K562 (cell line): ENCODE results near the gene RCOR1. TPM values are rescaled to one million over a fixed set of nuclear protein-coding genes. Genes with fewer than 3 reads are reported as not detected.

Source experiments
- CBX3 ChIP-seq, 2 experiments: IDR thresholded peaks; 1 replicate in 1 of 2; 2 replicates in 1 of 2; pipeline ENCODE4 v1.6.1; 2012; ENCODE audit warnings: inconsistent platforms in 2 of 2, low read length in 2 of 2, borderline replicate concordance in 1 of 2, control low read depth in 1 of 2
- CHD4 ChIP-seq: fragments of 200-600 bp; sonication (generic); IDR thresholded peaks from 3 replicates; pipeline ENCODE4 v1.6.1; 2012; ENCODE audit warnings: low read depth, mild to moderate bottlenecking, mixed read lengths, low read length, inconsistent platforms; ENCODE audit not compliant: insufficient read depth, insufficient replicate concordance, poor library complexity, severe bottlenecking
- ELF1 ChIP-seq: fragments of 200-800 bp; sonication (Bioruptor generic); IDR thresholded peaks from 2 replicates; pipeline ENCODE4 v1.6.1; 2016; ENCODE audit warnings: missing genetic modification characterization, missing compliant biosample characterization
- HMGN3 ChIP-seq: IDR thresholded peaks from 2 replicates; pipeline ENCODE4 v1.6.1; 2011; ENCODE audit warnings: borderline replicate concordance, low read depth, mild to moderate bottlenecking, mixed read lengths, low read length; ENCODE audit not compliant: insufficient read length; ENCODE audit errors: extremely low read depth
- MTA2 ChIP-seq: fragments of 450-650 bp; IDR thresholded peaks from 2 replicates; pipeline ENCODE4 v1.6.1; 2016; ENCODE audit warnings: low read depth
- NR3C1 ChIP-seq: sonication (generic); formaldehyde crosslinking; IDR thresholded peaks from 2 replicates; pipeline ENCODE4 v1.8.1; 2022; ENCODE audit warnings: missing genetic modification reagents
- POLR3A ChIP-seq: IDR thresholded peaks from 2 replicates; pipeline ENCODE4 v1.6.1; 2011; ENCODE audit warnings: borderline replicate concordance, mild to moderate bottlenecking, moderate library complexity; ENCODE audit not compliant: insufficient read length, insufficient read depth; ENCODE audit errors: extremely low read depth
- SMAD2 ChIP-seq: fragments of 150-350 bp; IDR thresholded peaks from 2 replicates; pipeline ENCODE4 v1.6.1; 2014; ENCODE audit warnings: low read depth, mild to moderate bottlenecking, low read length
- SMARCA4 ChIP-seq: fragments of 450-650 bp; IDR thresholded peaks from 2 replicates; pipeline ENCODE4 v1.6.1; 2016
- SP1 ChIP-seq: sonication (generic); formaldehyde crosslinking; IDR thresholded peaks from 2 replicates; pipeline ENCODE4 v1.8.1; 2022; ENCODE audit warnings: mild to moderate bottlenecking, missing genetic modification reagents
- SPI1 ChIP-seq: IDR thresholded peaks from 2 replicates; pipeline ENCODE4 v1.6.1; 2011; ENCODE audit warnings: low read depth, low read length, control low read depth, borderline replicate concordance
- SRF ChIP-seq, 2 experiments: fragments of 250-450, 450-650 bp in 1 of 2; sonication (Bioruptor Pico) in 1 of 2; sonication (generic) in 1 of 2; formaldehyde crosslinking; IDR thresholded peaks; 2 replicates each; pipeline versions ENCODE4 v1.5.0 to v1.5.1; 2020 to 2022; ENCODE audit warnings: mild to moderate bottlenecking in 1 of 2, missing genetic modification reagents in 1 of 2
- TARDBP ChIP-seq: fragments of 450-650 bp; IDR thresholded peaks from 2 replicates; pipeline ENCODE4 v1.6.1; 2016
- ZBTB40 ChIP-seq, 2 experiments: fragments of 450-650 bp in 1 of 2; sonication (generic) in 1 of 2; formaldehyde crosslinking in 1 of 2; IDR thresholded peaks; 2 replicates each; pipeline versions ENCODE4 v1.7.1 to v1.9.0; 2016 to 2022; ENCODE audit warnings: inconsistent platforms in 1 of 2, mild to moderate bottlenecking in 1 of 2, missing genetic modification reagents in 1 of 2
- ZBTB7A ChIP-seq: IDR thresholded peaks from 2 replicates; pipeline ENCODE4 v1.6.1; 2011; ENCODE audit warnings: low read depth, mild to moderate bottlenecking, low read length, moderate library complexity, borderline replicate concordance; ENCODE audit not compliant: control insufficient read depth
- ZFP30 ChIP-seq: fragments of 250-450 bp; sonication (Bioruptor Pico); IDR thresholded peaks from 2 replicates; pipeline ENCODE4 v1.8.0; 2022; ENCODE audit warnings: moderate library complexity, mild to moderate bottlenecking, inconsistent platforms, borderline replicate concordance
- ZNF174 ChIP-seq: fragments of 250-450 bp; sonication (Bioruptor Pico); IDR thresholded peaks from 2 replicates; pipeline ENCODE4 v1.4.0; 2020; ENCODE audit warnings: mild to moderate bottlenecking
- polyA plus RNA-seq, 8 experiments: library from polyadenylated mRNA; depleted of rRNA in 4 of 8; stranded (reverse) in 5 of 8; unstranded in 3 of 8; fragments of >200 nt; fragmentation: Nextera tagmentation in 2 of 8; fragmentation: Illumina TruSeq in 1 of 8; extraction: Ambion mirVana in 2 of 8; extraction: Trizol in 1 of 8; gene quantifications; 2 replicates each; pipeline versions ENCODE4 v1.2.1 to v1.2.3, GENCODE V29; 2011 to 2014; ENCODE audit warnings: inconsistent platforms in 1 of 8, missing spikeins in 1 of 8
- total RNA-seq, 7 experiments: library from RNA; depleted of rRNA in 6 of 7; stranded (reverse); fragments of >200 nt in 6 of 7; fragmentation: Illumina TruSeq in 2 of 7; extraction: Trizol in 2 of 7; gene quantifications; 2 replicates each; pipeline versions ENCODE4 v1.2.1 to v1.2.3, GENCODE V29; 2011 to 2021; ENCODE audit warnings: low replicate concordance in 1 of 7
- TF ChIP-seq, protein P1 (sequence below): fragments of 250-450 bp; sonication (Bioruptor Pico); IDR thresholded peaks from 2 replicates; pipeline ENCODE4 v1.5.0; 2021

RCOR1 gene
- total and polyA plus RNA-seq, 9 of the 15 experiments (the other 6 are each of a cell fraction or from before 2014, with no cell fraction given): 8.5 to 47.9 (median 20.9) TPM

DNA sequence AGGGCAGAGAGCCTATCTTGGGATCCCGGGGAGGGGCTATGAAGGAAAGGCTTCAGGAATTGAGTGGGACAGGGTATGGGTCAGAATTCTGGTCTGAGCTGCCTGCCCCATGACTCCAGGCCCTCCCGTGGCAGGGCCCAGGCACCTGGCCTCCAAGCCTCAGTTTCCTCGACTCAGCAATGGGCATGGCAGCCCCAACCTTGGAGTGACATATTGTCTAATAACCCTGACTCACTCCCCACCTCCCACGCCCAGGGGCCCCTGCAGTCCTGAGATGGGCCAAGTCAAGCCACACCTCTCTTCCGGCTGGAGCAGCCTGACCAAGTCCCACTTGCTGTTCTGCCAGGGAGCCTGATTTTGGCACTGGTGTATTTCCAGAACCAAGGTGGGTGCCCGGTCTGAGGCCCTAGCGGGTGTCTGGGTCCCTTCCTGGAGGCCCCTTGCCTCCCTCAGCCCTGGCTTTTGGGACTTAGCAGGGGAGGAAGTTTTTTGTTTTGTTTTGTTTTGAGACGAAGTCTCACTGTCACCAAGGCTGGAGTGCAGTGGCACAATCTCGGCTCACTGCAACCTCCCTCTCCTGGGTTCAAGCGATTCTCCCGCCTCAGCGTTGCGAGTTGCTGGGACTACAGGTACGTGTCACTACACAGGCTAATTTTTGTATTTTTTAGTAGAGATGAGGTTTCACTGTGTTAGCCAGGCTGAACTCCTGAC lies 40.3 kb upstream of the RCOR1 start (continued):
- TF ChIP-seq ELF1 (tag) (0 out of 2 replicates have a peak, but pooled peaks have one; percentile 40), TARDBP (0 out of 2 replicates have a peak, but pooled peaks have one; percentile 46), NR3C1 (CRISPR knock-in tag) (no peak), ZBTB40 (IDR thresholded peaks at IDR 0.05) (peak; percentile 25; the same call in 1 of the 2 replicates), ZBTB40 (CRISPR knock-in tag; IDR thresholded peaks at IDR 0.05) (no peak), POLR3A (no peak), CHD4 (peak; percentile 68), SP1 (peak; percentile 61; the same call in 1 of the 2 replicates), SPI1 (no peak), CBX3 (IDR thresholded peaks at IDR 0.05; ENCODE audit: borderline replicate concordance in 1 of 2, low read length in 2 of 2) (peak in 1 of 2 experiments; percentile 78; a peak in 2 of 3 replicates), SRF (CRISPR knock-in tag; IDR thresholded peaks at IDR 0.05) (no peak; a peak in 1 of 4 replicates), SMAD2 (no peak), ZNF174 (CRISPR knock-in tag) (no peak), HMGN3 (peak; percentile 83), SMARCA4 (peak; percentile 92), ZBTB7A (peak; percentile 58; the same call in 1 of the 2 replicates), ZFP30 (CRISPR knock-in tag) (no peak), MTA2 (peak; percentile 66; the same call in 1 of the 2 replicates)
- TF ChIP-seq, protein P1, sequence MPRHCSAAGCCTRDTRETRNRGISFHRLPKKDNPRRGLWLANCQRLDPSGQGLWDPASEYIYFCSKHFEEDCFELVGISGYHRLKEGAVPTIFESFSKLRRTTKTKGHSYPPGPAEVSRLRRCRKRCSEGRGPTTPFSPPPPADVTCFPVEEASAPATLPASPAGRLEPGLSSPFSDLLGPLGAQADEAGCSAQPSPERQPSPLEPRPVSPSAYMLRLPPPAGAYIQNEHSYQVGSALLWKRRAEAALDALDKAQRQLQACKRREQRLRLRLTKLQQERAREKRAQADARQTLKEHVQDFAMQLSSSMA (CRISPR knock-in tag): no peak
